HFF-Myc (cell line): Measurements from ENCODE around the gene DEPDC1.
"Not testable (repeated sequence)": the region's sequence is repeated elsewhere in the genome, so short reads cannot be mapped to it uniquely, and the experiment has no call there.

Source experiments
- DNase-seq: peaks from one replicate; pipeline ENCODE4 v3.0.0-alpha.2; 2011; ENCODE audit warnings: low read depth; ENCODE audit errors: extremely low read depth
- H3K4me3 ChIP-seq: replicated peaks from 2 replicates; pipeline ENCODE4 v1.5.1; 2011; ENCODE audit warnings: low read depth, mild to moderate bottlenecking, control low read depth, low read length
- CTCF ChIP-seq: IDR thresholded peaks from 2 replicates; pipeline ENCODE4 v1.5.1; 2012; ENCODE audit warnings: mild to moderate bottlenecking, low read depth, low read length, control low read depth; ENCODE audit errors: missing control alignments

The DEPDC1 gene

DNA sequence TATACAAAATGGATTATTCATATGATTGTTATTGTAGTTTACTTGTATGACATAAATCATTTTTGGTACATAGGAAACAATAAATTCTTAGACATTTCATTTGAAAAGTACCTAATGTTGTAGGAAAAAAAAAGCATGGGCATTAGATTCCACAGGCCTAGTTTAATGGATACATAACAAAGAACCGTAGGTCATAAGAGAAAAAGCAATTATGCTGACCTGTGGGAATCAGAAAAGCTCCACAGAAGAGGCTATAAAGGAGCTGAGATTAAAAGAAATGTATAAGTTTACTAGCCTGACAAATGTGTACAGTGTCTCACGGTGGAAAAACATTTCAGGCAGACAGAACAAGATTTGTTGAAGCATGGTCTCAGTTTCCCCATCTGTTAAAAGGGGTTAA is 3.7 kb downstream of the DEPDC1 start:
- TF ChIP-seq CTCF = no peak
- no peak overlapping the region for H3K4me3 ChIP-seq
- no peak for DNase-seq

GRCh38 chr1:68492255-68492654 is 4.6 kb downstream of the DEPDC1 start:
- DNase-seq, H3K4me3 ChIP-seq: not testable (repeated sequence)

- H3K4me3 ChIP-seq = no peak overlapping the region
- no peak for TF ChIP-seq CTCF
- DNase-seq = no peak
These were observed 6.7 kb downstream of the DEPDC1 start for GRCh38 chr1:68490046-68490651.

GRCh38 chr1:68485431-68486022 is 11.4 kb downstream of the DEPDC1 start:
- no peak overlapping the region for H3K4me3 ChIP-seq
- no peak for DNase-seq
- TF ChIP-seq CTCF = no peak

DNA sequence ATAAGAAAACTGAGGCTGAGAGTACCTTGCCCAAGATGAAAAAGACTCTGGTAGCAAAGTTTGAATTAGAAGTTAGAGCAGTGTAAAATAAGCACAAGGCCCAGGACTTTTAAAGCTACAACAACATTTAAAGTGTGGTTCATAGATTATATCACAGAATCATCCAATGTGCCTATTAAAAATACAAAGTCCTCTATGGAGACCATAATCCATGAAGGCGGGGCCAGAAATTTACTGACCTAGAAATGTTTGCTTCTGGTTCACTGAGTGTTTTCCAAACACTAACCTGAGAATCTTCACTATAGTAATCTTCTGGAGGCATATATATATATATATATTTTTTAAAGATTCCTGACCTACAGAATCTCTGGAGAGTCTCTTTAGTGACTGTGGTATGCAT is 12.3 kb downstream of the DEPDC1 start:
- no peak for DNase-seq
- TF ChIP-seq CTCF = no peak
- H3K4me3 ChIP-seq = no peak overlapping the region

DNA sequence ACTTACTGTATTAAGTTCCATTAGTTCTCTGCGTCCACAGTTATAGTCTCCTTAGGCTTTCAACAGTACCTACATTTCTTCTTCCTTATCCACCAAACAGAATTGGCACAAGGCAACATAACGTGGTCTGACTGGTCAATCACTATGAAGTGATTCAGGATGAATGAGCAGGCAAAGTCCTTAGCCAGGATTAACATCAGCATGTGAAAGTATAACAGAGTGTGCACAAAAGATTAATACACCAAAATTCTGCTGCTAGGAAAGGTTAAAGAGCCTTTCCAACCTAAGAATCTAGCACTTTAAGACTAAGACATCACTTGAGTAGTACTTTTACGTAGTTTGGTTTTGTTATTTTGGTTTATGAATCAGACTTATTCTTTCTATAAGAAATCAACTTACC is 15.8 kb downstream of the DEPDC1 start:
- TF ChIP-seq CTCF = no peak
- no peak overlapping the region for H3K4me3 ChIP-seq
- no peak for DNase-seq

GRCh38 chr1:68479501-68479900 is 17.4 kb downstream of the DEPDC1 start:
- DNase-seq = no peak
- TF ChIP-seq CTCF = no peak
- no peak overlapping the region for H3K4me3 ChIP-seq
